Measurements from ENCODE around the gene SNN. TPM values are rescaled to one million over a fixed set of nuclear protein-coding genes. Genes with fewer than 3 reads are reported as not detected.

The SNN gene
- total RNA-seq, 4 donors from 2014 or later, result 31.5 to 50.6 (median 36.3) TPM

DNA sequence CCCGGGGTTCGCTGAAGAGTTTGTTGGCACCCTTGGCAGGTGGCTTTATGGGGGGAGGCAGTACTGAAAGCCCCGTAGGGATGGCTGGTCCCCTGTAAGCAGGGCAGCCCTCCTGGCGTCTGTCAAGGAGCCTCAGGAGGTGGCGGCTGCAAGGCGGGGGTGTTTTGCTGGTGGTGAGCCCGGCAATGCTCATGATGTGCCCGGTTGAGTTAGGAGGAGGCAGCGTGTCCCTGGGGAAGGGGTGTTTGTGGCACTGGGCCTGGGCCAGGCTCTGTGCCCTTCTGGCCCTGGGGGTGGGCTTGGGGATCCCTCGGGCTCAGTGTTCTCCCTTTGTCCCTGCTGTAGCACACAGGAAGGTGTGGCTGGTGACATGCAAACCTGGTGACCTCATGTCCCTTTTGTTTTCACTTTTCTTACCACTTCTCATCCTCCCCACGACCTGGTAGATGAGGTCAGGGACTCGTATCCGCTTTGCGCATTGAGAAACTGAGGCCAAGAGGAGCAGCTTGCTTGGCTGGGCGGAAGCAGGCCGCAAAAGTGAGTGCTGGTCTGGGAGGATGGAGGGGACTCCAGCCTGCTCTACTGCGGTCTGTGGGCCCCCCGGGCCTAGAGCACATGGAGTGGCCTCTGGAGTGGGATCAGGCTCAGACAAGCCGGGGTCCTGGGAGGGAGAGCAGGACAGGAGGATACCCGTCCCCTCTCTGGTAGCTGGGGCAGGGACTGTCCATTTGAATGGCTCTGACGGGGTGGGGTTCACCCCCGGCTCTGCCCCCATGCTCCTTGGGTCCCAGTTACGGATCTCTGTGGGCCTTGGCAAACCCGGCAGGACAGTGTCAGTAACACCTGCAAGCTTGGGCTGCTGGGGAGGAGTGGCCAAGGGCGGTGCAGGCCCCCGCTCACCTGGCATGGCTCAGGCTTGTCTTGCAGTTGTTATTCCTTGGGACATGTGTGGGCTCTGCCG is 2.2 kb downstream of the SNN start:
- H3K4me1 ChIP-seq, result peaks cover 25 to 38% of the 10 kb centered on the region in 2 donors
- TF ChIP-seq, protein P1, sequence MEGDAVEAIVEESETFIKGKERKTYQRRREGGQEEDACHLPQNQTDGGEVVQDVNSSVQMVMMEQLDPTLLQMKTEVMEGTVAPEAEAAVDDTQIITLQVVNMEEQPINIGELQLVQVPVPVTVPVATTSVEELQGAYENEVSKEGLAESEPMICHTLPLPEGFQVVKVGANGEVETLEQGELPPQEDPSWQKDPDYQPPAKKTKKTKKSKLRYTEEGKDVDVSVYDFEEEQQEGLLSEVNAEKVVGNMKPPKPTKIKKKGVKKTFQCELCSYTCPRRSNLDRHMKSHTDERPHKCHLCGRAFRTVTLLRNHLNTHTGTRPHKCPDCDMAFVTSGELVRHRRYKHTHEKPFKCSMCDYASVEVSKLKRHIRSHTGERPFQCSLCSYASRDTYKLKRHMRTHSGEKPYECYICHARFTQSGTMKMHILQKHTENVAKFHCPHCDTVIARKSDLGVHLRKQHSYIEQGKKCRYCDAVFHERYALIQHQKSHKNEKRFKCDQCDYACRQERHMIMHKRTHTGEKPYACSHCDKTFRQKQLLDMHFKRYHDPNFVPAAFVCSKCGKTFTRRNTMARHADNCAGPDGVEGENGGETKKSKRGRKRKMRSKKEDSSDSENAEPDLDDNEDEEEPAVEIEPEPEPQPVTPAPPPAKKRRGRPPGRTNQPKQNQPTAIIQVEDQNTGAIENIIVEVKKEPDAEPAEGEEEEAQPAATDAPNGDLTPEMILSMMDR (IDR thresholded peaks at IDR 0.05), result no peak
- no peak for TF ChIP-seq POLR2A (IDR thresholded peaks at IDR 0.05)
- 66 to 70% methylated on average over 13 to 24 of the region's 27 CpGs for WGBS, 2 donors
- intact Hi-C loops (cut with DNase I), result no loop called here
- peak; percentile 47 to 50 for DNase-seq
- H3K36me3 ChIP-seq, result no peaks in the 10 kb centered on the region
- peak overlapping the region in 1 of 3 donors; percentile 92 for H3K4me3 ChIP-seq (replicated peaks in 1 of 3)
- no peaks in the 10 kb centered on the region for H3K9me3 ChIP-seq
- peak overlapping the region; percentile 33 to 66 (median 63) for H3K27ac ChIP-seq
- no peaks in the 10 kb centered on the region for H3K27me3 ChIP-seq

DNA sequence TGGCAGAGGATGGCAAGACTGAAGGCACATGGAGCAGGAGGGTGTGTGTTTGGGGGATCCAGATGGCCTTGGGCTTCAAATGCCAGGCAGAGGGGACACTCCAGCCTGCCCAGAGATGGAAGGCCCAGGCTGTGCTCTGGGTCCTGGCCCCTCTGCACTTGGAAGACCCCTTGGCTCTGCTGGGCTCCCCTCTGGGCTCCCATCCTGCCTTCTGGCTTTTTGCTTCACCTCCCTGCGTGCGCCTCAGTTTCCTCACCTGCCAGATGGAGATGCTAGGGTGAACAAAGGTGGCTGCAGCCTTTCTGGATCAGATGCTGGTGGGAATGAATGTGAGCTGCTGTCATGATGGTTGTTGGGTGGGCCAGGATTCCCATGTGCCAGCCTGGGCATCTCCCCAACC is 3.0 kb downstream of the SNN start:
- WGBS, 2 donors, result 100% methylated on average over 2 of the region's 2 CpGs
- Histone ChIP-seq H3K27me3 (no peaks in the 10 kb centered on the region), H3K4me3 (replicated peaks in 1 of 3) (no peak overlapping the region), H3K9me3 (no peaks in the 10 kb centered on the region), H3K36me3 (peaks cover 4 to 5% of the 10 kb centered on the region in 2 donors), H3K4me1 (peaks cover 25 to 38% of the 10 kb centered on the region in 2 donors), H3K27ac (no peak overlapping the region)
- intact Hi-C loops (cut with DNase I), result no loop called here
- TF ChIP-seq, protein P1 (IDR thresholded peaks at IDR 0.05), result no peak
- TF ChIP-seq POLR2A (IDR thresholded peaks at IDR 0.05), result no peak
- no peak for DNase-seq

DNA sequence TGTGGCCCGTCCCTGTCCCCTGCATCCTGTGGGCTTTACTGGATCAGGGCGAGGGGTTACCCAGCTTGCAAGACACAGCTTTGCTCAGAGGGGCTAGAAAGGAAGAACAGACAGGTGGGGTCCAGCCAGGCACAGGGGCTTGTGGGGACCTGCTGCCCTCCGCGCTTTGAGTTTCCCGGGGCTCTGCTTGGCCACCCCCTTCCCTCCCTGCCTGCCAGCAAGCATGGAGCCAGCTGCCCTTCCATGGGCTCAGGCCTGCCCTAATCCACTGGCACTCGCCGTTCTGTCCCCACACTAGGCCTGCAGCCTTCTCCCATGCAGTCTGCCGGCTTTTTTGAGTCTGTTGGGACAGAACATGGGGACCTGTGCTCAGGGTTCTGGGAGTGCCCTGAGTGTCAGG is 3.4 kb downstream of the SNN start:
- Histone ChIP-seq H3K36me3 (peaks cover 6 to 7% of the 10 kb centered on the region in 2 donors), H3K9me3 (no peaks in the 10 kb centered on the region), H3K4me3 (replicated peaks in 1 of 3) (no peak overlapping the region), H3K27ac (no peak overlapping the region), H3K27me3 (no peaks in the 10 kb centered on the region), H3K4me1 (peaks cover 25 to 38% of the 10 kb centered on the region in 2 donors)
- WGBS, 2 donors, result 97 to 100% methylated on average over 5 to 8 of the region's 8 CpGs
- intact Hi-C loops (cut with DNase I), result no loop called here
- TF ChIP-seq, protein P1 (IDR thresholded peaks at IDR 0.05), result no peak
- no peak for TF ChIP-seq POLR2A (IDR thresholded peaks at IDR 0.05)
- DNase-seq, result no peak

DNA sequence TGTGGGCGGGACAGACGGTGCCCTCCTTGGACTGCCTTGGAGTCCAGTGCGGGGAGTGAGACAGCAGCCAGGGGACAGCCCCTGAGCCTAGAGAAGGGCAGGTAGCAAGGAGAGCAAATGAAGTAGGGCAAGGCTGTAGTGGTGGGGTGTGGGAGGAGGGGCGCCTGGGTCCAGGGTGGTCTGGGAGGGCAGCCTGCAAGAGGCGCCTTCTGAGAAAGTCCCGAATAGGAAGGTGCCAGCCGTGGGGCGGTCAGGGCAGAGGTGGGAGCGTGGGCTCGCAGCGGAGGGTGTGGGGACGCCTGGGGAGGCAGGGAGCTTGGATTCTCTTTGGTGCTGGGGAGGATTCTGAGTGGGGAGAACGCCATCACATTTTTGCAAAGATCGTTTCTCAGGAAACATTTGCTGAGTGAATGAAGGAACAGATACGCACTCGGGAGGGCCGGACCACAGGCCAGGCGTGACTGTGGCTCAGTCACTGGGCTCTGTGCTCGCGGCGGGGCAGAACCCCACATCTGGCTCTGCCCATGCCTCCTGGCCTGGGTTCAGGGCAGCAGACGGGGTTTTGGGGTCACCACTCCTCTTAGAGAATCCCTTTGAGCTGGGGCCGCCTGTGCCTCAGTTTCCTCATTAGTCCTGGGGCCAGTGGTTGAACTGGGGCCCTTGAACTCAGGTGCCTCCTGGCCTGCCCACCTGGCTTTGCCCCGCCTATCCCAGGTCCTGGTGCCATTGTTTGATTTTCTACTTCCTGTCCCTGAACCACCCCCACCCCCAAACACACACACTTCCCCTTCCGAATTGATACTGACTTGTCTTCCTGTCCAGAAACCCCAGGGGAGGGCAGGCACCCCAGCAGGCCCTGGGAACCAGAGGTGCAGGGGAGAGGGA is 4.2 kb downstream of the SNN start:
- Histone ChIP-seq H3K4me1 (peaks cover 25 to 39% of the 10 kb centered on the region in 2 donors), H3K4me3 (replicated peaks in 1 of 3) (no peak overlapping the region), H3K27me3 (no peaks in the 10 kb centered on the region), H3K27ac (peak overlapping the region; percentile 33 to 46 (median 33)), H3K9me3 (no peaks in the 10 kb centered on the region), H3K36me3 (peaks cover 8 to 12% of the 10 kb centered on the region in 2 donors)
- TF ChIP-seq POLR2A (IDR thresholded peaks at IDR 0.05), result no peak
- TF ChIP-seq, protein P1 (IDR thresholded peaks at IDR 0.05), result no peak
- intact Hi-C loops (cut with DNase I), result no loop called here
- WGBS, 2 donors, result 90 to 94% methylated on average over 25 of the region's 25 CpGs
- peak in 1 of 2 donors; percentile 27 for DNase-seq
